OCI-LY7 (cell line): ENCODE results near the gene HSD17B13.

Experiments
- CTCF ChIP-seq: fragments of 200-600 bp; sonication (generic); conservative IDR thresholded peaks from 2 replicates; pipeline ENCODE4 v1.5.1; 2014; ENCODE audit warnings: mild to moderate bottlenecking, antibody characterized with exemption, low read length, moderate library complexity, mixed read lengths
- EZH2phosphoT487 ChIP-seq: fragments of 200-600 bp; sonication (generic); IDR thresholded peaks from 2 replicates; pipeline ENCODE4 v1.6.1; 2018; ENCODE audit warnings: low read depth, borderline replicate concordance, mild to moderate bottlenecking, mixed run types, antibody characterized with exemption, low read length, moderate library complexity, mixed read lengths

- TF ChIP-seq CTCF: no peak
- TF ChIP-seq EZH2phosphoT487: no peak
Measured at GRCh38 chr4:87359258-87359657, 36.6 kb upstream of the HSD17B13 start.
